H9 (cell line): ENCODE measurements around the gene HOXA9. TPM values are rescaled to one million over a fixed set of nuclear protein-coding genes. Genes with fewer than 3 reads are reported as not detected.

Experiments
- DNase-seq: peaks from one replicate; pipeline ENCODE4 v3.0.0-alpha.2; 2017
- H2AFZ ChIP-seq: one replicate; pipeline ENCODE4 v1.6.1; 2013; ENCODE audit warnings: mild to moderate bottlenecking, low read length, control low read depth, moderate library complexity
- H2AK5ac ChIP-seq: 2 replicates; pipeline ENCODE4 v1.6.1; 2013; ENCODE audit warnings: low read length, control low read depth, mixed read lengths; ENCODE audit not compliant: insufficient read length
- H2BK120ac ChIP-seq: one replicate; pipeline ENCODE4 v1.6.1; 2013; ENCODE audit warnings: low read depth, mild to moderate bottlenecking, low read length, control low read depth, inconsistent platforms; ENCODE audit not compliant: poor library complexity, severe bottlenecking
- H2BK12ac ChIP-seq: 2 replicates; pipeline ENCODE4 v1.6.1; 2013; ENCODE audit warnings: low read length, control low read depth, mixed read lengths, low read depth; ENCODE audit not compliant: insufficient read length
- H2BK15ac ChIP-seq: 2 replicates; pipeline ENCODE4 v1.6.1; 2013; ENCODE audit warnings: low read depth, low read length, control low read depth
- H2BK20ac ChIP-seq: one replicate; pipeline ENCODE4 v1.6.1; 2013; ENCODE audit warnings: low read depth, mild to moderate bottlenecking, low read length, control low read depth, inconsistent platforms; ENCODE audit not compliant: poor library complexity, severe bottlenecking
- H2BK5ac ChIP-seq: 2 replicates; pipeline ENCODE4 v1.6.1; 2013; ENCODE audit warnings: low read length, control low read depth, mixed read lengths; ENCODE audit not compliant: insufficient read length
- H3K14ac ChIP-seq: 2 replicates; pipeline ENCODE4 v1.6.1; 2013; ENCODE audit warnings: low read length, control low read depth; ENCODE audit not compliant: insufficient read depth
- H3K18ac ChIP-seq: 2 replicates; pipeline ENCODE4 v1.6.1; 2013; ENCODE audit warnings: low read depth, mild to moderate bottlenecking, mixed read lengths, low read length, control low read depth; ENCODE audit not compliant: insufficient read length
- H3K23ac ChIP-seq: 2 replicates; pipeline ENCODE4 v1.6.1; 2013; ENCODE audit warnings: low read length, control low read depth, mixed read lengths, low read depth; ENCODE audit not compliant: insufficient read length
- H3K23me2 ChIP-seq: 2 replicates; pipeline ENCODE4 v1.6.1; 2013; ENCODE audit warnings: low read depth, mild to moderate bottlenecking, mixed read lengths, low read length, control low read depth; ENCODE audit not compliant: insufficient read length, poor library complexity, severe bottlenecking
- H3K27ac ChIP-seq: 2 replicates; pipeline ENCODE4 v1.5.1; 2013; ENCODE audit warnings: low read length, control low read depth, mixed read lengths, low read depth; ENCODE audit not compliant: insufficient read length
- H3K27me3 ChIP-seq: 2 replicates; pipeline ENCODE4 v1.6.1; 2013; ENCODE audit warnings: low read length, control low read depth, inconsistent platforms; ENCODE audit not compliant: insufficient read depth
- H3K4ac ChIP-seq: 2 replicates; pipeline ENCODE4 v1.6.1; 2013; ENCODE audit warnings: low read depth, mild to moderate bottlenecking, control low read depth, inconsistent platforms, low read length, moderate library complexity
- H3K4me1 ChIP-seq: 2 replicates; pipeline ENCODE4 v1.6.1; 2013; ENCODE audit warnings: low read length, control low read depth, inconsistent platforms; ENCODE audit not compliant: insufficient read depth
- H3K4me2 ChIP-seq: 2 replicates; pipeline ENCODE4 v1.6.1; 2013; ENCODE audit warnings: low read length, control low read depth, mixed read lengths; ENCODE audit not compliant: insufficient read length, insufficient read depth
- H3K56ac ChIP-seq: 2 replicates; pipeline ENCODE4 v1.6.1; 2013; ENCODE audit warnings: low read depth, mild to moderate bottlenecking, mixed read lengths, low read length, control low read depth; ENCODE audit not compliant: insufficient read length
- H3K79me1 ChIP-seq: 2 replicates; pipeline ENCODE4 v1.6.1; 2013; ENCODE audit warnings: low read depth, mild to moderate bottlenecking, moderate library complexity, low read length, control low read depth, inconsistent platforms; ENCODE audit not compliant: insufficient read depth, poor library complexity, severe bottlenecking
- H3K79me2 ChIP-seq: 2 replicates; pipeline ENCODE4 v1.6.1; 2013; ENCODE audit warnings: low read length, control low read depth, inconsistent platforms; ENCODE audit not compliant: insufficient read depth
- H3K9ac ChIP-seq: 2 replicates; pipeline ENCODE4 v1.6.1; 2013; ENCODE audit warnings: low read length, control low read depth, mixed read lengths; ENCODE audit not compliant: insufficient read length; ENCODE audit errors: extremely low read depth
- H3K9me3 ChIP-seq: one replicate; pipeline ENCODE4 v1.6.1; 2013; ENCODE audit warnings: low read depth, low read length, inconsistent platforms; ENCODE audit not compliant: control insufficient read depth
- H3T11ph ChIP-seq: one replicate; pipeline ENCODE4 v1.6.1; 2013; ENCODE audit warnings: mild to moderate bottlenecking, low read length, control low read depth, inconsistent platforms
- H4K20me1 ChIP-seq: one replicate; pipeline ENCODE4 v1.6.1; 2013; ENCODE audit not compliant: control insufficient read depth, insufficient read length, insufficient read depth
- H4K5ac ChIP-seq: 2 replicates; pipeline ENCODE4 v1.6.1; 2013; ENCODE audit warnings: low read depth, mild to moderate bottlenecking, mixed read lengths, low read length, control low read depth; ENCODE audit not compliant: insufficient read length
- H4K8ac ChIP-seq: replicated peaks from 2 replicates; pipeline ENCODE4 v1.6.1; 2013; ENCODE audit warnings: low read length, control low read depth, mixed read lengths, low read depth; ENCODE audit not compliant: insufficient read length
- H4K91ac ChIP-seq: 2 replicates; pipeline ENCODE4 v1.6.1; 2013; ENCODE audit warnings: low read depth, mild to moderate bottlenecking, moderate library complexity, mixed read lengths, low read length, control low read depth; ENCODE audit not compliant: insufficient read length
- H3K27ac Mint-ChIP-seq, 3 experiments: 2 replicates in 2 of 3; 3 replicates in 1 of 3; pipeline ENCODE4 v1.8.0; 2020 to 2021; ENCODE audit warnings: mixed read lengths in 3 of 3, mild to moderate bottlenecking in 1 of 3, moderate library complexity in 1 of 3
- H3K27me3 Mint-ChIP-seq: 2 replicates; pipeline ENCODE4 v1.8.0; 2021; ENCODE audit warnings: low read depth, mild to moderate bottlenecking, moderate library complexity, mixed read lengths
- H3K36me3 Mint-ChIP-seq, 3 experiments: 2 replicates in 2 of 3; 3 replicates in 1 of 3; pipeline ENCODE4 v1.8.0; 2020 to 2021; ENCODE audit warnings: low read depth in 3 of 3, mixed read lengths in 3 of 3; ENCODE audit not compliant: insufficient read depth in 1 of 3
- H3K4me1 Mint-ChIP-seq, 2 experiments: 2 replicates each; pipeline ENCODE4 v1.8.0; 2020; ENCODE audit warnings: mixed read lengths in 2 of 2
- H3K4me3 Mint-ChIP-seq, 2 experiments: 2 replicates in 1 of 2; 3 replicates in 1 of 2; pipeline ENCODE4 v1.8.0; 2020 to 2021; ENCODE audit warnings: mild to moderate bottlenecking in 2 of 2, mixed read lengths in 2 of 2, moderate library complexity in 1 of 2
- H3K9me3 Mint-ChIP-seq, 2 experiments: 2 replicates in 1 of 2; 3 replicates in 1 of 2; pipeline ENCODE4 v1.8.0; 2020; ENCODE audit warnings: mild to moderate bottlenecking in 2 of 2, mixed read lengths in 2 of 2, moderate library complexity in 1 of 2
- WGBS: extraction: QIAGEN DNeasy Blood & Tissue Kit; methylation state at CpG from one replicate; pipeline ENCODE4 v1.1.7; 2013; ENCODE audit warnings: missing lambda C conversion rate, low lambda C conversion rate, mixed read lengths; ENCODE audit not compliant: insufficient read length; ENCODE audit errors: extremely low coverage; 5-methylcytosine and 5-hydroxymethylcytosine counted together
- total RNA-seq: library from RNA; stranded (reverse); gene quantifications from 2 replicates; pipeline ENCODE4 v1.2.1, GENCODE V29; 2021
- TF ChIP-seq, protein P1 (sequence below): fragments of 200-600 bp; sonication (generic); conservative IDR thresholded peaks from 3 replicates; pipeline ENCODE4 v1.8.0; 2021; ENCODE audit warnings: antibody characterized with exemption, mild to moderate bottlenecking

HOXA9 gene
- total RNA-seq, 1 experiment from 2014 or later = not detected

DNA sequence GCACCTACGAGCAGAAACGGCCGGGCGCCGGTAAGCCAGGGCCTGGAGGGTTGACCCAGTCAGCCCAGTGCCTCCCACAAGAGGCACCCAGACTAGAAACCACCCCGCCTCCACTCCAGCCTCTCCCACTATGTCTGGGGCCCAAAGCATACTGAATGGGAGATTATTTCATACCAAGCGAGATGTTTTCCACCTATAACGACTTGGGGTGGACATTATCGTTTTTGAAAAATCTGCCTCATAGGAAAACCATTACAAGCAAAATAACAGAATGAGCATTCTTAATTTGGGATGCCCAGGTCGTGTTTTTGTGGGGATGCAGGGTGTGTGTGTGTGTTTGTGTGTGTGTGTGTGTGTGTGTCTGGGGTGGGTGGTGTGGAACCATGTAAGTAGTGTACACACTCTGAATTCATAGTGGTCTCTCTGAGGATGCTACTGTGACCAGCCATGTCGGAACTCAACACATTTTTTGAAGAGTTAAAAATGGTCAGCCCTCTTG is 19.4 kb downstream of the HOXA9 start:
- Mint-ChIP-seq H3K4me3 (no peak overlapping the region), H3K9me3 (peaks cover 19 to 25% of the 10 kb centered on the region in 2 experiments)

More for the DNA sequence above, 19.4 kb downstream of the HOXA9 start:
- Mint-ChIP-seq H3K36me3 (no peaks in the 10 kb centered on the region; a peak in 3 of 7 replicates), H3K4me1 (peaks cover 8 to 27% of the 10 kb centered on the region in 2 experiments), H3K27ac (no peak overlapping the region), H3K27me3 (peaks cover 100% of the 10 kb centered on the region)
- H3K14ac ChIP-seq = no peak overlapping the region
- H2AK5ac ChIP-seq = no peak overlapping the region
- H3K79me2 ChIP-seq = no peaks in the 10 kb centered on the region
- H3K23ac ChIP-seq = no peak overlapping the region
- H3K27me3 ChIP-seq = peaks cover 94% of the 10 kb centered on the region
- no peaks in the 10 kb centered on the region for H3K4me1 ChIP-seq
- no peak overlapping the region for H2BK120ac ChIP-seq
- no peak overlapping the region for H4K5ac ChIP-seq
- no peak overlapping the region for H2BK12ac ChIP-seq
- H3K23me2 ChIP-seq = peaks cover 14% of the 10 kb centered on the region
- no peak for DNase-seq
- no peak overlapping the region for H2AFZ ChIP-seq
- no peak overlapping the region for H3K56ac ChIP-seq
- WGBS = no CpG with 5 or more reads among the region's 11 CpGs
- no peak overlapping the region for H2BK20ac ChIP-seq
- H4K20me1 ChIP-seq = no peaks in the 10 kb centered on the region
- H3K4ac ChIP-seq = no peak overlapping the region
- no peaks in the 10 kb centered on the region for H3K9me3 ChIP-seq
- no peak overlapping the region for H2BK15ac ChIP-seq
- H3K79me1 ChIP-seq = no peaks in the 10 kb centered on the region
- H3K4me2 ChIP-seq = no peak overlapping the region
- H4K8ac ChIP-seq = no peak overlapping the region
- no peak overlapping the region for H2BK5ac ChIP-seq
- no peak overlapping the region for H3T11ph ChIP-seq
- TF ChIP-seq, protein P1, sequence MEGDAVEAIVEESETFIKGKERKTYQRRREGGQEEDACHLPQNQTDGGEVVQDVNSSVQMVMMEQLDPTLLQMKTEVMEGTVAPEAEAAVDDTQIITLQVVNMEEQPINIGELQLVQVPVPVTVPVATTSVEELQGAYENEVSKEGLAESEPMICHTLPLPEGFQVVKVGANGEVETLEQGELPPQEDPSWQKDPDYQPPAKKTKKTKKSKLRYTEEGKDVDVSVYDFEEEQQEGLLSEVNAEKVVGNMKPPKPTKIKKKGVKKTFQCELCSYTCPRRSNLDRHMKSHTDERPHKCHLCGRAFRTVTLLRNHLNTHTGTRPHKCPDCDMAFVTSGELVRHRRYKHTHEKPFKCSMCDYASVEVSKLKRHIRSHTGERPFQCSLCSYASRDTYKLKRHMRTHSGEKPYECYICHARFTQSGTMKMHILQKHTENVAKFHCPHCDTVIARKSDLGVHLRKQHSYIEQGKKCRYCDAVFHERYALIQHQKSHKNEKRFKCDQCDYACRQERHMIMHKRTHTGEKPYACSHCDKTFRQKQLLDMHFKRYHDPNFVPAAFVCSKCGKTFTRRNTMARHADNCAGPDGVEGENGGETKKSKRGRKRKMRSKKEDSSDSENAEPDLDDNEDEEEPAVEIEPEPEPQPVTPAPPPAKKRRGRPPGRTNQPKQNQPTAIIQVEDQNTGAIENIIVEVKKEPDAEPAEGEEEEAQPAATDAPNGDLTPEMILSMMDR = no peak
- H4K91ac ChIP-seq = no peak overlapping the region
- no peak overlapping the region for H3K9ac ChIP-seq
- H3K27ac ChIP-seq = no peak overlapping the region
- no peak overlapping the region for H3K18ac ChIP-seq
